ENCODE data around the gene ANKH. TPM values are rescaled to one million over a fixed set of nuclear protein-coding genes. Genes with fewer than 3 reads are reported as not detected.
A peak's percentile ranks its signal among the peaks of the same experiment; 100 is the strongest.

ANKH gene
- total and polyA plus RNA-seq, 2 of the 13 experiments (the other 11 are each of a cell fraction or from before 2014, with no cell fraction given): 25.0 to 36.0 TPM

DNA sequence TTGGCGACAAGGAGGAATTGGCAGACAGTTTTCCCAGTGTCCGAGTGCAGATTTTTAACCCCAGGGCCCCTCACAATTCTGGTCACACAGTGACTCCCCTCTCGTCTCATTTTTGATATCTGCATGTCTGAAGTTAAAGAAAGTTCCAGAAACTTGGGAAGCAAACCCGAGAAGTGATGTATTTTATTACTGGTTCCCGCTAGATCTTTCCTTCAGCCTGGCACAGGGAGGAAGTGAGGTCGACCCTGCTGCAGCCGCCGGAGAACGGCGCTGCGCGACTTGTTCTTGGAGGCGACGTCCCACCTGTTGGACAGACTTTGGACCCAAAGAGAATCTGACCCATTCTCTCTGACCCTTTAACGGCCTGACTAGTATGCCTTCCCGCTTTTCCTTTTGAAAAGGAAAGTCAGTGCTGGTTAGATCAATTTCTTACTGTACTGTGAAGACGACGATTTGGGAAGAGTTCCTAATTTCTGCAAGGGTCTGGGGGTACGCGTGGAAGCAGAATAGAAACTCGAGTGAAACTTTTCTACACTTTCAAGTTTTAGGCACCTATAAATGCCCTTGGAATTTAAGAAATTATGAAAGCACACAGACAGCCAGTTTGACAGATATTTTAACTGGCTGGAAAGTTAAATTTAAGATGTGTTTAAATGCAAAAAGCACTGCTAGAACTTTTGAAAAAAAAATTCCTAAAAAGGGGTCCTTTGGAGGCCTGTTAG is 206.3 kb downstream of the ANKH start (continued):
- no peak for TF ChIP-seq SRSF4 (IDR thresholded peaks at IDR 0.05; ENCODE audit: low read depth, low read length, poor library complexity, severe bottlenecking)
- no peak for TF ChIP-seq PATZ1 (CRISPR knock-in tag; IDR thresholded peaks at IDR 0.05)
- peak; percentile 17; the same call in 1 of the 2 replicates for TF ChIP-seq CREM (IDR thresholded peaks at IDR 0.05)
- no peak for TF ChIP-seq CREM (CRISPR knock-in tag; IDR thresholded peaks at IDR 0.05)
- no peak for TF ChIP-seq ZNF737 (CRISPR knock-in tag; IDR thresholded peaks at IDR 0.05; ENCODE audit: borderline replicate concordance)
- no peak for TF ChIP-seq ZNF510 (CRISPR knock-in tag; IDR thresholded peaks at IDR 0.05; ENCODE audit: low read depth)
- no peak for TF ChIP-seq RFX3 (CRISPR knock-in tag; IDR thresholded peaks at IDR 0.05)
- no peak for TF ChIP-seq NAIF1 (CRISPR knock-in tag; IDR thresholded peaks at IDR 0.05; ENCODE audit: borderline replicate concordance)
- TF ChIP-seq, protein P1, sequence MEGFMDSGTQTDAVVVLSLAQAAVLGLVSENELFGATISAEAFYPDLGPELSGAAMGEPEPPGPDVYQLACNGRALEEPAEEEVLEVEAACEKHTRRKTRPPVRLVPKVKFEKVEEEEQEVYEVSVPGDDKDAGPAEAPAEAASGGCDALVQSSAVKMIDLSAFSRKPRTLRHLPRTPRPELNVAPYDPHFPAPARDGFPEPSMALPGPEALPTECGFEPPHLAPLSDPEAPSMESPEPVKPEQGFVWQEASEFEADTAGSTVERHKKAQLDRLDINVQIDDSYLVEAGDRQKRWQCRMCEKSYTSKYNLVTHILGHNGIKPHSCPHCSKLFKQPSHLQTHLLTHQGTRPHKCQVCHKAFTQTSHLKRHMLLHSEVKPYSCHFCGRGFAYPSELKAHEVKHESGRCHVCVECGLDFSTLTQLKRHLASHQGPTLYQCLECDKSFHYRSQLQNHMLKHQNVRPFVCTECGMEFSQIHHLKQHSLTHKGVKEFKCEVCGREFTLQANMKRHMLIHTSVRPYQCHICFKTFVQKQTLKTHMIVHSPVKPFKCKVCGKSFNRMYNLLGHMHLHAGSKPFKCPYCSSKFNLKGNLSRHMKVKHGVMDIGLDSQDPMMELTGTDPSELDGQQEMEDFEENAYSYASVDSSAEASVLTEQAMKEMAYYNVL (CRISPR knock-in tag; IDR thresholded peaks at IDR 0.05; ENCODE audit: borderline replicate concordance): no peak
- no peak for TF ChIP-seq FOXK2 (IDR thresholded peaks at IDR 0.05)
- TF ChIP-seq, protein P2, sequence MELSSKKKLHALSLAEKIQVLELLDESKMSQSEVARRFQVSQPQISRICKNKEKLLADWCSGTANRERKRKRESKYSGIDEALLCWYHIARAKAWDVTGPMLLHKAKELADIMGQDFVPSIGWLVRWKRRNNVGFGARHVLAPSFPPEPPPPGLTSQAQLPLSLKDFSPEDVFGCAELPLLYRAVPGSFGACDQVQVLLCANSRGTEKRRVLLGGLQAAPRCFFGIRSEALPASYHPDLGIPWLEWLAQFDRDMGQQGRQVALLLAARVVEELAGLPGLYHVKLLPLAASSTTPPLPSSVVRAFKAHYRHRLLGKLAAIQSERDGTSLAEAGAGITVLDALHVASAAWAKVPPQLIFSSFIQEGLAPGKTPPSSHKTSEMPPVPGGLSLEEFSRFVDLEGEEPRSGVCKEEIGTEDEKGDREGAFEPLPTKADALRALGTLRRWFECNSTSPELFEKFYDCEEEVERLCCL (CRISPR knock-in tag; IDR thresholded peaks at IDR 0.05; ENCODE audit: borderline replicate concordance): no peak
- no peak for TF ChIP-seq ZNF280D (CRISPR knock-in tag; IDR thresholded peaks at IDR 0.05)
- TF ChIP-seq NFYB (CRISPR knock-in tag; IDR thresholded peaks at IDR 0.05): no peak
- TF ChIP-seq DRAP1 (CRISPR knock-in tag; IDR thresholded peaks at IDR 0.05): 0 out of 2 replicates have a peak, but pooled peaks have one; percentile 21
- TF ChIP-seq ZFY (CRISPR knock-in tag; IDR thresholded peaks at IDR 0.05): no peak
- no peak for TF ChIP-seq REXO4 (CRISPR knock-in tag; IDR thresholded peaks at IDR 0.05; ENCODE audit: borderline replicate concordance)
- 0 out of 2 replicates have a peak, but pooled peaks have one; percentile 29 for TF ChIP-seq NR2F6 (IDR thresholded peaks at IDR 0.05)
- TF ChIP-seq NR2F6 (CRISPR knock-in tag; IDR thresholded peaks at IDR 0.05): peak; percentile 47; the same call in 1 of the 2 replicates
- no peak for TF ChIP-seq ZBTB25 (CRISPR knock-in tag; IDR thresholded peaks at IDR 0.05)
- no peak for TF ChIP-seq TGIF2 (CRISPR knock-in tag; IDR thresholded peaks at IDR 0.05)
